ENCODE data around the gene PTPN18.
"Not testable (repeated sequence)": the region's sequence is repeated elsewhere in the genome, so short reads cannot be mapped to it uniquely, and the experiment has no call there.

PTPN18 gene

GRCh38 chr2:130393318-130393910 lies 37.6 kb downstream of the PTPN18 start:
- no peaks in the 10 kb centered on the region for H3K36me3 ChIP-seq (ENCODE audit: insufficient read depth, low read length)
- no peaks in the 10 kb centered on the region for H3K79me2 ChIP-seq (ENCODE audit: control insufficient read depth, insufficient read depth, low read length, unreplicated experiment)
- no peak overlapping the region for H2AFZ ChIP-seq (ENCODE audit: low read length, unreplicated experiment)
- H3K4me1 ChIP-seq (ENCODE audit: control insufficient read depth, insufficient read depth, low read length, unreplicated experiment), result peaks cover 10% of the 10 kb centered on the region
- no peak overlapping the region for H3K4me3 ChIP-seq (ENCODE audit: low read depth, low read length)
- no peaks in the 10 kb centered on the region for H3K27me3 ChIP-seq (ENCODE audit: insufficient read depth, low read length)
- H3K27ac ChIP-seq (ENCODE audit: low read depth, low read length), result no peak overlapping the region

GRCh38 chr2:130406280-130406679 lies 50.4 kb downstream of the PTPN18 start:
- H3K79me2 ChIP-seq (ENCODE audit: control insufficient read depth, insufficient read depth, low read length, unreplicated experiment); H3K27ac ChIP-seq (ENCODE audit: low read depth, low read length); H3K4me1 ChIP-seq (ENCODE audit: control insufficient read depth, insufficient read depth, low read length, unreplicated experiment); H3K4me3 ChIP-seq (ENCODE audit: low read depth, low read length); H2AFZ ChIP-seq (ENCODE audit: low read length, unreplicated experiment); H3K36me3 ChIP-seq (ENCODE audit: insufficient read depth, low read length); H3K27me3 ChIP-seq (ENCODE audit: insufficient read depth, low read length): not testable (repeated sequence)

GRCh38 chr2:130416693-130417092 lies 60.8 kb downstream of the PTPN18 start:
- not testable (repeated sequence) for H3K79me2 ChIP-seq (ENCODE audit: control insufficient read depth, insufficient read depth, low read length, unreplicated experiment); H2AFZ ChIP-seq (ENCODE audit: low read length, unreplicated experiment); H3K4me3 ChIP-seq (ENCODE audit: low read depth, low read length); H3K27ac ChIP-seq (ENCODE audit: low read depth, low read length); H3K36me3 ChIP-seq (ENCODE audit: insufficient read depth, low read length); H3K4me1 ChIP-seq (ENCODE audit: control insufficient read depth, insufficient read depth, low read length, unreplicated experiment); H3K27me3 ChIP-seq (ENCODE audit: insufficient read depth, low read length)

GRCh38 chr2:130418845-130419244 lies 63.0 kb downstream of the PTPN18 start:
- not testable (repeated sequence) for H3K27me3 ChIP-seq (ENCODE audit: insufficient read depth, low read length)

More at GRCh38 chr2:130418845-130419244, 63.0 kb downstream of the PTPN18 start:
- H3K4me1 ChIP-seq (ENCODE audit: control insufficient read depth, insufficient read depth, low read length, unreplicated experiment); H3K27ac ChIP-seq (ENCODE audit: low read depth, low read length); H2AFZ ChIP-seq (ENCODE audit: low read length, unreplicated experiment); H3K79me2 ChIP-seq (ENCODE audit: control insufficient read depth, insufficient read depth, low read length, unreplicated experiment); H3K4me3 ChIP-seq (ENCODE audit: low read depth, low read length); H3K36me3 ChIP-seq (ENCODE audit: insufficient read depth, low read length): not testable (repeated sequence)

Measured in ACC112 (cell line).